Spinal cord (tissue), 10 donors: ENCODE measurements around the gene OOSP1. TPM values are rescaled to one million over a fixed set of nuclear protein-coding genes. Genes with fewer than 3 reads are reported as not detected.
A peak's percentile ranks its signal among the peaks of the same experiment; 100 is the strongest.

Experiments used
- DNase-seq, 6 donors: peaks; one replicate each; pipeline versions ENCODE4 v3.0.0 to v3.0.0-alpha.2; 2013 to 2015; ENCODE audit warnings: low spot score in 6 of 6, low read depth in 4 of 6
- H3K27ac ChIP-seq: one replicate; pipeline ENCODE4 v1.5.1; 2013; ENCODE audit warnings: low read depth, low read length, control low read depth
- H3K27me3 ChIP-seq: one replicate; pipeline ENCODE4 v1.6.1; 2013; ENCODE audit warnings: low read length; ENCODE audit not compliant: control insufficient read depth, insufficient read depth
- H3K36me3 ChIP-seq: one replicate; pipeline ENCODE4 v1.6.1; 2013; ENCODE audit warnings: low read length; ENCODE audit not compliant: control insufficient read depth, insufficient read depth
- H3K4me1 ChIP-seq: one replicate; pipeline ENCODE4 v1.6.1; 2013; ENCODE audit warnings: low read length; ENCODE audit not compliant: control insufficient read depth, insufficient read depth
- H3K4me3 ChIP-seq: one replicate; pipeline ENCODE4 v1.5.1; 2013; ENCODE audit warnings: low read depth, low read length, control low read depth
- H3K9me3 ChIP-seq: one replicate; pipeline ENCODE4 v1.6.1; 2013; ENCODE audit warnings: low read length; ENCODE audit not compliant: control insufficient read depth, insufficient read depth
- WGBS: methylation state at CpG from one replicate; pipeline ENCODE4 v1.1.5; 2013; ENCODE audit warnings: missing lambda C conversion rate; ENCODE audit not compliant: insufficient coverage; 5-methylcytosine and 5-hydroxymethylcytosine counted together
- polyA plus RNA-seq, 2 donors: library from polyadenylated mRNA; unstranded; fragments of 120-200 nt; gene quantifications; one replicate each; pipeline ENCODE4 v1.2.1, GENCODE V29; 2013; ENCODE audit not compliant: insufficient read length in 2 of 2
- total RNA-seq, 2 donors: library from RNA; depleted of rRNA in 1 of 2; stranded (reverse); fragments of 120-200 nt in 1 of 2; fragments of >200 nt in 1 of 2; gene quantifications; one replicate each; pipeline versions ENCODE4 v1.2.3 to v1.2.4, GENCODE V29; 2013 to 2014
- donor health status: healthy.

The OOSP1 gene
- total and polyA plus RNA-seq, 4 donors: not detected

GRCh38 chr11:59918987-59919589 is 19.1 kb upstream of the OOSP1 start:
- H3K4me1 ChIP-seq: no peaks in the 10 kb centered on the region
- H3K4me3 ChIP-seq: no peak overlapping the region
- no peaks in the 10 kb centered on the region for H3K36me3 ChIP-seq
- 100% methylated on average over 1 of the region's 3 CpGs for WGBS
- no peak for DNase-seq
- peaks cover 9% of the 10 kb centered on the region for H3K9me3 ChIP-seq
- H3K27me3 ChIP-seq: no peaks in the 10 kb centered on the region
- H3K27ac ChIP-seq: no peak overlapping the region

- WGBS: 96% methylated on average over 4 of the region's 6 CpGs
- Histone ChIP-seq H3K4me1 (no peaks in the 10 kb centered on the region), H3K27ac (no peak overlapping the region), H3K27me3 (no peaks in the 10 kb centered on the region), H3K9me3 (peaks cover 12% of the 10 kb centered on the region), H3K4me3 (no peak overlapping the region), H3K36me3 (no peaks in the 10 kb centered on the region)
- DNase-seq: no peak
Observed at GRCh38 chr11:59923813-59924212, 14.4 kb upstream of the OOSP1 start.

- Histone ChIP-seq H3K4me3 (no peak overlapping the region), H3K27ac (no peak overlapping the region), H3K27me3 (no peaks in the 10 kb centered on the region), H3K36me3 (no peaks in the 10 kb centered on the region), H3K9me3 (no peaks in the 10 kb centered on the region), H3K4me1 (no peaks in the 10 kb centered on the region)
- no peak for DNase-seq
- WGBS: 75% methylated on average over 1 of the region's 1 CpG
Observed at GRCh38 chr11:59931688-59932087, 6.5 kb upstream of the OOSP1 start.

- Histone ChIP-seq H3K9me3 (no peaks in the 10 kb centered on the region), H3K27ac (no peak overlapping the region), H3K4me3 (no peak overlapping the region), H3K4me1 (no peaks in the 10 kb centered on the region), H3K27me3 (no peaks in the 10 kb centered on the region), H3K36me3 (no peaks in the 10 kb centered on the region)
- DNase-seq: no peak
- WGBS: 97% methylated on average over 3 of the region's 3 CpGs
Observed at GRCh38 chr11:59938718-59939117, 486 bp downstream of the OOSP1 start.

GRCh38 chr11:59939482-59939881 is 1.2 kb downstream of the OOSP1 start:
- 91% methylated on average over 2 of the region's 2 CpGs for WGBS

GRCh38 chr11:59941091-59941490 is 2.9 kb downstream of the OOSP1 start:
- DNase-seq: no peak
- Histone ChIP-seq H3K4me1 (no peaks in the 10 kb centered on the region), H3K27me3 (no peaks in the 10 kb centered on the region), H3K27ac (no peak overlapping the region), H3K4me3 (no peak overlapping the region), H3K36me3 (no peaks in the 10 kb centered on the region), H3K9me3 (no peaks in the 10 kb centered on the region)
- no CpG with 5 or more reads among the region's 4 CpGs for WGBS

More at GRCh38 chr11:59939482-59939881, 1.2 kb downstream of the OOSP1 start:
- Histone ChIP-seq H3K27ac (no peak overlapping the region), H3K9me3 (no peaks in the 10 kb centered on the region), H3K4me1 (no peaks in the 10 kb centered on the region), H3K27me3 (no peaks in the 10 kb centered on the region), H3K4me3 (no peak overlapping the region), H3K36me3 (no peaks in the 10 kb centered on the region)
- no peak for DNase-seq

GRCh38 chr11:59943997-59944714 is 5.9 kb downstream of the OOSP1 start:
- Histone ChIP-seq H3K4me1 (no peaks in the 10 kb centered on the region), H3K36me3 (no peaks in the 10 kb centered on the region), H3K27ac (no peak overlapping the region), H3K9me3 (no peaks in the 10 kb centered on the region), H3K4me3 (no peak overlapping the region), H3K27me3 (no peaks in the 10 kb centered on the region)
- no peak for DNase-seq
- WGBS: 100% methylated on average over 1 of the region's 3 CpGs

GRCh38 chr11:59944720-59945119 is 6.5 kb downstream of the OOSP1 start:
- no peaks in the 10 kb centered on the region for H3K36me3 ChIP-seq
- no peaks in the 10 kb centered on the region for H3K9me3 ChIP-seq
- no peak overlapping the region for H3K27ac ChIP-seq
- no peaks in the 10 kb centered on the region for H3K4me1 ChIP-seq
- no peak overlapping the region for H3K4me3 ChIP-seq
- whole genome bisulfite sequencing: no CpG with 5 or more reads among the region's 2 CpGs
- peak in 2 of 6 donors; percentile 44 to 96 for DNase-seq
- no peaks in the 10 kb centered on the region for H3K27me3 ChIP-seq

- no peak overlapping the region for H3K4me3 ChIP-seq
- H3K27ac ChIP-seq: no peak overlapping the region
- no CpG with 5 or more reads among the region's 4 CpGs for WGBS
- H3K27me3 ChIP-seq: no peaks in the 10 kb centered on the region
- DNase-seq: no peak
- H3K4me1 ChIP-seq: no peaks in the 10 kb centered on the region
- no peaks in the 10 kb centered on the region for H3K36me3 ChIP-seq
- no peaks in the 10 kb centered on the region for H3K9me3 ChIP-seq
Observed at GRCh38 chr11:59953463-59954218, 15.4 kb downstream of the OOSP1 start.
